T-helper 9 cell (primary cell): ENCODE measurements around the gene CEACAM21.
"Not testable (repeated sequence)": the region's sequence is repeated elsewhere in the genome, so short reads cannot be mapped to it uniquely, and the experiment has no call there.

Source experiments
- DNase-seq: peaks from one replicate; pipeline ENCODE4 v3.0.0-alpha.2; 2020

The CEACAM21 gene

DNA sequence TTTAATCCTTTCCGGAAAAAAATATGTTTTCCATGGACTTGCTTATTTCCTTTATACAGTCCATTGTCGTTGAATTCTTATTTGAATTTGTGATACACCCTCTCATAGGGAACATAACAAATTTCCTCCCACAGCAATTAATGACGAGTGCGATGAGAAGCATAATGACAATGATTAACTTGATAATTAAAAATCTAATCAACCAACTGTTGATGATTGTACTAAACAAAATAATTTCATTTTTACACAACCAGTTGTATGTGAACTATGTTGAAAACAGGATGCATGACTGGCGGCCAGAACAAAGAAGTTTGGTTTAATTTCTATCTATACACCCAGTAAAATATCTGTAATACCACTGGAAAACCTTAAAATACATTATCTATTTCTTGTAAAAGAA, 26.1 kb upstream of the CEACAM21 start:
- no peak for DNase-seq

DNA sequence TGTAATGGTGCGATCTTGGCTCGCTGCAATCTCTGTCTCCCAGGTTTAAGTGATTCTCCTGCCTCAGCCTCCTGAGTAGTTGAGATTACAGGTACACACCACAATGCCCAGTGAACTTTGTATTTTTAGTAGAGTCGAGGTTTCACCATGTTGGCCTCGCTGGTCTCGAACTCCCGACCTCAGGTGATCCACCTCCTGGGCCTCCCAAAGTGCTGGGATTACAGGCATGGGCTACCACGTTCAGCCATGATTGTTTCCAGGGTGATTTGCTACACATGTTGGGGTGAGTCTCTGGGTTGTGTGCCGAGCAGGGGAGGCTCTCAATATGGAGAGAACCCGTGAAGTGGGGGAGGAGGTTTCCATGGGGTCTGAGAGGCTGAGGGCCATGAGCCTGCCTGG, 24.8 kb upstream of the CEACAM21 start:
- DNase-seq: no peak

DNA sequence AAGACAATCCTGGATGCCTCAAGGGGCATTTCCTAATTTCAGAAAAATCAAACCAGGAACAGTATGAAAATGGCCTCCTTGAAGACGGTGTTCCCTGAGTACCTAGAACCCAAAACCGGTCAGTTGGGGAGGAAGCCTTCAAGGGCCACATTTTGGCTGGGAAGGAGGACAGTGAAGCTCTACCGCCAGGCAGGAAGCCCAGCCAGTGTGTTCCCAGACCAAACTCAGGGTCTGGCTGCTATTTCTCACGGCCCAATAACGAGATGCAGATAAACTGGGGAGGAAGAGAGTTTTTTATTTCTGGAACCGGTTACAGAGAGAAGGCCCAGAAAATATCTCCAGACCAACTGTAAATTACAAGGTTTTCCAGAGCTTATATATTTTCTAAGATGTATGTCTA, 24.3 kb upstream of the CEACAM21 start:
- no peak for DNase-seq

DNA sequence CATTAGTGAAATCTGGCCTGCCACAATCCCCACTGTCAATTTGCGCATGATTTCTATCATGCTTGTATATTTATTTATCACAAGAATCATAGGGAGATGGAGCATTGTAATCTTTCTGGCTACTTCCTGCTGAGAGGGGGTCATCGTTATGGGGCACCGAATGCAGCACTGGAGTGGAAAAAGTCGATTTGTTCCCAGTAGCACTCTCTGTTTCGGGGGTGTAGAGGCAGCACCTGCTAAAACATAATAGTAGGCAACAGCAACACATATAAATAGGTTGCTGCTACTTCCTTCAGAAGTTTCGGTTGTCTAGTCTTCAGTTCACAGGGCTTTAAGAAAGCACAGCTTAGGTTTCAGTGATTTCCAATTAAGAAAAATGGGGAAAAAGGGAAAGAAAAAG, 23.4 kb upstream of the CEACAM21 start:
- DNase-seq: no peak

DNA sequence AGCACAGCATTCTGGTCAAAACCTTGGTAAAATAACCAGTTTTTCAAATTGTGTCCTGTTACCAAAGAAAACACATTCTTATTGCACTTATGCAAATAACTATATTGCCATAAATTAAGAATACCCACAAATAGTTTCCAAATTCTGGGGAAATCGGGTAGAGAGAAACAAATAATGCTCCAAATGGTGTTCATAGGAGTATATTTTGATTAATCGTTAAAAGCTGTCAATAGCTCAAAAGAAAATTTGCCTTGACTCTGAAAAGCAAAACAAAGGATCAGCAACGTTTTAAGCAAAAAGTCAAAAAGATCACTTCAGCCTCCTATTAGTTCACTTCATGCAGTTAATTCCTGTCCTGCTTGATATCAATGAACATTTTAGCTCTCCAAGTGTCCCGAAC, 22.2 kb upstream of the CEACAM21 start:
- no peak for DNase-seq

DNA sequence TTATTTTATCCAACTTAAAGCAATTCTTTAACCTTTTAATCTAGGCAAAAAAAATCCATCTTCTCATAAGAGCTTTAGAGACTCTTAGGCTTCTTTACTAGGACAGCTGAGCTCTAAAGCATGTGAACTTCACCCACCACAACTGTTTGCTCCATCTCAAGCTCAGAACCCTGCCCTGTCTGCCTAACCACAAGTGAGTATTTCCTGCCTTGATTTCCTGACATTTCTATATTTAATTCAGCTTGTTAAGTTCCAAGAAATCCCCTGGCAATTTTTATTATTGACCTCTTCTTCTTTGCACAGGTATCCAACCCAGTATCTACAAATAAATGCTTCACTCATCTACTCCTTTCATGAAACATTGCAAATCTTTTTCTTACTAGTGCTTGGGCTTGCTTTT, 21.1 kb upstream of the CEACAM21 start:
- no peak for DNase-seq

DNA sequence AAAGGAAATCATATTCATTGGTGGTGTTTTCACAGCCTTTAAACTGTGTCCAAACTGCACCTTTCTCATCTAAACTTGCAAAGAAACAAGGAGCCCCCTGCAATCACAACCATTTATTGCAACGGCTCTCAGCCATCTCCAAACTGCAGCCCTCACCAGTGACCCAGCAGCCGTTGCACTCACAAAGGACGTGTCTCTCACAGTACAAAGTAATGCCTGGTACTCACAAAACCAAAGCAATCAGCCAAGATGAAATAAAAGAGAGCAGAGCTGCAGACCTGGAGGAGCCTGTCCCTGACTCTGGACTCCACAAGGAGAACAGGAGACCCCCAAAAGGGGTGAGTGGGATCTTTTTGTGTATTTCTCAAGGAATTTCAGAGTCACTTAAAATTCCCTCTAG, 20.2 kb upstream of the CEACAM21 start:
- DNase-seq: no peak

DNA sequence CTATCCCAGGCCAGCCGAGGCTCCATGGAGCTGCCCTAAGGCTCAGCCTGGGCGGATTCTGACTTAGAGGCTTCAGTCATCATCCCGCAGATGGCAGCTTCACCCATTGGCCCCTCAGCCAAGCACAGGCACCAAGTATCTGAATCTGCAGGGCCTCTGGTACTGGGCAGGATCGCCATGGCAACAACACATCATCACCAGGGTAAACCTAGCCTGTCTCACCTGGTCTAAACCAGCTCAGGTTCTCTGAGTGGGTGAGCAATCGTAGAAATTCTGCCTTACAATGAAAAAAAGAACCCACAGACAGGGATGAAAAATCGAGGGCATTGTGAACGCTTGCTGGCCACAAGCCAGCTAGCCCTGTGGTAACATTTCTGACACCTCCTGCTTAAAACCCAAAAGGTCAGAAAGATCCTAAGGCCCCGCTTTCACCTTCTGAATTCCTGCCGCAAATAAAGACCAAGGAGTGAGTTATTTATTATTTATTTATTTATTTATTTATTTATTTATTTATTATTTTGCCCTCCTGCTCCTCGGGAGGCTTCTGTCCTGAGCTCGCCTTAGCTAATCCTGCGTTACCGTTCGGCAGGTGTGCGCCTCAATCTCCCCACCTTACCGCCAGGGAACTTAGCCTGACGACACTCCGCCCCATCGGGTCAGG, 12.0 kb upstream of the CEACAM21 start:
- DNase-seq: peak; percentile 46

DNA sequence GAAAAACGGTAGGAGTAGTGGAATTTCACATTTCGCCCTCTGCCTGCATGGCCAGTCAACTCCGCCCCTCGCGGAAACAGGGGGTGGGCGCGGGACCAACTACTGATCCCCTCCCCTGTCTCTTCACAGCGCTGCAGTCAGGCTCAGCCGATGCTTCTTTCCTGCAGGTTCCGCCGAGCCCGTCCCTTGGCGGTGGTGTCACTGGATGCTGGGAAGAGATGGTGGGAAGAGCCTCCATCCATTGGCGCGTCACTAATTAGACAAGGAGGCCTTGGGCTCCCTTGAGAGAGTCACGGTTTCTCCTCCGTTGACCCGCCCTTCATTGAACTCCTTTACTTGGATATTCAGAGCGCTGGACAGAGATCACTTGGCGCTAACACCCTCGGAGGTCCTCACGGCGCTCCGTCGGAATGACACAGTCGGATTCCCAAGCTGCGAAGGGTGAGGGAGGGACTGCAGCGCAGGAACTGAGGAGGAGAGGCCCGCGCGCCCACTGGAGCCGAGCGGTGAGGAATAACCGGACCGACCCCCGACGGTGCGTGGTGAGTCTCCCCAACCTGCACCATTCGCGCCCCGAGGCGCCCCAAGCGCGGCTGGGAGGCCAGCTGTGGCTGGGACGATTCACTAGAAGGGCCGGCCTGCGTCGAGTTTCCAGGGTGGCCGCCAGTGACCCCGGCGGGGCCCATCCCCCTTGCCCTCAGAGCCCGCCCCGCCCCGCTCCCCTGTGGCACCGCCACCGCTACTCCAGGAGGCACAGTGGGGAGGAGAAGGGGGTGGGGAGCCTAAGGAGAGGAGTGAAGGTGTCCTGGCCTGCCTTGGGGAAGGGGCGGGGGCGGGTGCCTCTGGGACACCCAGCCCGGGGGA, 11.2 kb upstream of the CEACAM21 start:
- DNase-seq: no peak

DNA sequence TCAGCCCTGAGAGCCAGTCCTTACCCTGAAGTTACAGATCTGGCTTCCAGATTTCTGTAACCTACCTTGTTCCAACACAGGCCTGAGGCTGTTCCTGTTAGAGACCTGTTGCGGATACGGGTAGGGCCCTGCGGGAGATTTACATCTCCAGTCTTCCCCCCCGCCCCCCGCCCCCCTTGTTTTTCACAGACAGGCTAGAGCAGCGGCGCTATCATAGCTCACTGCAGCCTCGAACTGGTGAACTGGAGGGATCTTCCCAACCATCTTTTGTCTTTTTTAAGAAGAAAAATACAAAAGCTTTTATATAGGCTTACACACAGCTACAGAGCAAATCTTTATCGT, 10.6 kb upstream of the CEACAM21 start:
- DNase-seq: no peak

DNA sequence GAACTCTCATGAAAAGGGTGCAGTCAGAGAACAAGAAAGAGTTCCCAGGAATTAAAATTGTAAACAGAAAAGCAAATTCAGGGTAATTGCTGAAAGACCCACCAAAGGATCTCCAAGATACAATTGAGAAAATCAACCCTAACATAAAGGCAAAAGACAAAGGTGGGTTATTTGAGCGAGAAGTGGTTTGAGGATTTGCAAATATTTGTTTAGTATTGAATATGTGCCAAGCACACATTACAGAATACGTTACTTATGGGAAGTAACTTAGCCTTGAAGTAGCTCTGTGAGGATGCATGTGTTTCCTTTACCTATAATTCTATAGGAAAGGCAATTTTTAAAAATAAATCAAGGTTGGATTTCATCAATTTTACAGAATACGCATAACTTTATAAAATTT, 10.0 kb upstream of the CEACAM21 start:
- DNase-seq: no peak

DNA sequence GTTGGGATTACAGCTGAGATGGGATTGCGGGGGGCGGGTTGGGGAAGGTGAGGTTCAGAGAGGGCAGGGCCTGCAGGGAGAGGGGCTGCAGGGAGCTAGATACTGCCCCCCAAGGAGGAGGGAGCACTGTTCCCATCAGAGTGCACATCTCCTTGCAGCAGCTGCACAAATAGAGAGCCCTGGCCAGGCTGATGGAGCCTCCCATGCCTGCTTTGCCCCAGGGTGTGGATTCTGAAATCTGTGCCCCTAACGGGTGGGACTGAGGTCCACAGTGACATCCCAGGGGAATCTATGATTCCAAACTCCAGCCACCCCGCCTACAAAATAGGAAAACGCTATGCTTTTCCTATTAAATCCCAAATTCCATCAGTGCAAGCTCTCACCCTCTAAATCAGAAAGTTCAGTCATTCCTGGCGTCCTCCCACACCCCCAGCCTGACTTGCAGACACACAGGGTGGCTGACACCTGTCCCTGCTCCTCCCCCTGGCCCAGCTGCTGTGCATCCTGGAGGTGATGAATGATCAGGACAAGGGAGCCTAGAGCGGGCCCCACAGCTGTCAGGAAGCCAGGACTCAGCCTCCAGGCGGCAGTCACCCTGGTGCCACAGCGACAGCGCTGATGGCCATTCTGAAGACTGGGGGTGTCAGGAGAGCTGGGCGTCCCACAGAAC, 6.3 kb upstream of the CEACAM21 start:
- DNase-seq: no peak

DNA sequence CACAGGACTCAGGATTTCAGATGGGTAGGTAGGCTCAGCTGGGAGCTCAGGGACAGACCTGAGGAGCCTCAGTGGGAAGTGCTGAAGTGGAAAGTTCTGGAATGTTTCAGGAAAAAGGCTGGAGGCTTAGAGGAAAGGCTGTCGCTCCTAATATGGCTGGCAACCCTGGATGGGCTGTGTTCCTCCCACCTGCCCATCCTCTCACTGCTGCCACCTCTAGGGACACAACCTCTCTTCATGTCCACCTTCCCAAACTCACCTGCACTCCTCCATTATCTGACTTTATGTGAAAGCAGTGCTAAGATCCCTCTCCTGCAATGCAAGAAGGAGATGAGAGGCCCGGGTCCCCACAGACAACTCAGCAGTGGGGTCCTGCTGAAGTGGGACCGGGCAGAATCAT, 5.8 kb upstream of the CEACAM21 start:
- DNase-seq: no peak

DNA sequence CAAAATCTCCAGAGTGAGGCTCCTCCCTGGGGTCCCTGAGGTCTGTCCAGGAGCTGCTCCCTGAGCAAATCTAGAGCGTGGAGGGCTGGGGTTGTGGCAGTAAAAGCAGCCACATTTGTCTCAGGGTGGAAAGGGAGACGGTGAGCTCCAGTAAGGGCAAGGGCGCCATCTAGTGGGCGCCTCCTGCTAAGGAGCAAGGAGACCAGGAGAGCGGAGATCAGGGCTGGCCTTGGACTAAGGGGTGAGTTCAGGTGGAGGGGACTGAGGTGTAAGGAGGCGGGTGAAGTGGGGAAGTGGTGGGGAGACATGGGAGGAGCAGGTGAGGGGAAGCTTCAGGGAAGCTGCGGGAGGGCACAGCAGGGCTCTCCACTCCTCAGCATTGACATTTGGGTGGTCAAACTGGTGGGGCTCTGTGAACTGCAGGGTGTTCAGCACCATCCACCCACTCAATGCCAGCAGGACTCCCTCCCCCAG, 5.3 kb upstream of the CEACAM21 start:
- DNase-seq: peak; percentile 88

DNA sequence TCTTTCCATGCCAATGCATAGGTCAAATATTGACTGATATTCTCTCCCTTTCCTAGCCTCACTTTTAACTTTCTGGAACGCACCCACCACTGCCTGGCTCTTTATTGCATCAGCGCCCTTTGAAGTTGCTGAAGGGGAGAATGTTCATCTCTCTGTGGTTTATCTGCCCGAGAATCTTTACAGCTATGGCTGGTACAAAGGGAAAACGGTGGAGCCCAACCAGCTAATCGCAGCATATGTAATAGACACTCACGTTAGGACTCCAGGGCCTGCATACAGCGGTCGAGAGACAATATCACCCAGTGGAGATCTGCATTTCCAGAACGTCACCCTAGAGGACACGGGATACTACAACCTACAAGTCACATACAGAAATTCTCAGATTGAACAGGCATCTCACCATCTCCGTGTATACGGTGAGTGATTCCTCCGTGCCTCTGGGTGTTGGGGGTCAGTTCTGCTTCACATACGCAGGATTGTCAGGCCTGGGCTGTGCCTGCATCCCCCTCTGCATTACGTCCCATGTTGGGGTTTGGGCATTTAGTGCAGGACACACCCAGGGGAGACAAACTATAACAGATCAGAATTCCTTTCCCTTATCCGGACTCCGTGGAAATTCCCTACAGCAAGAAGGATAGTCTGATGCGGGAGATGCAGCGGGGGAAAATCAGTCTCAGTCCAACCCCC, 1.3 kb downstream of the CEACAM21 start:
- no peak for DNase-seq

DNA sequence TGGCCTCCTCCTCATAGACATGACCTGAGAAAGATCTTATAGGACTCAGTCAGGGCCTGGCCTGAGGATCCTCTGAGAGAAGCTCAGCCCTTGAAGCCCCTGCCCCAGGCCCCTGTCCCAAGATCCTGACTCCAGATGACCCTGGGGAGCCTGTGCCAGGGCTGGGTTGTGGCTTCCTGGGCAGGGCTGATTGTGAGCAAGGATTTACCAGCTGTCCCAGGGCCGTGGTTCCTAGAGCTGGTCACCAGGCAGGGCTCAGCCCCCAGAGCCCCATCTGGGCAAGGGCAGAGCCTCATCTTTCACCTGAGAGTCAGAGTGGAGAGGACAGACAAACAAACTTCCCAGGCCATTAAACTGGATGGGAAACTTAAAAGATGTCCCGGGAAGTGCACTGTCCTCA, 1.9 kb downstream of the CEACAM21 start:
- DNase-seq: no peak

DNA sequence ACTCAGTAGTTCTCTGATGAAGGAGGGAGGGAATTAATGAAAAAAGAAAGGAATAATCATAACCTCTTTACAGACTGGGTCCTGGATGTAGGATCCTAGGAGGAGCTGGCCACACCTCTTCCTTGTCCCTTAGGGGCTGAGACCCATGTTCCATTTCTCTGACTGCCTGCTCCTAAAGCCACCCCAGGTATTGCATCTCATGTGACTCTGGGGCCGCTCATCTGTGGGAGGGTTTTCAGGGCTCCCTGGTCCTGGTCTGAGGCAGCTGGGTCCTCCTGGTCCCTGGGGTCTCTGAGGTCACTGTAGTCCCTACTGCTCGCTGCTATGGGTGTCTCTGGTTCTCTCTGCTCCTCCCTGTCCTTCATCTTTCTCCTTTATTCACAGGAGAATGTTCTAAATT, 2.9 kb downstream of the CEACAM21 start:
- no peak for DNase-seq

DNA sequence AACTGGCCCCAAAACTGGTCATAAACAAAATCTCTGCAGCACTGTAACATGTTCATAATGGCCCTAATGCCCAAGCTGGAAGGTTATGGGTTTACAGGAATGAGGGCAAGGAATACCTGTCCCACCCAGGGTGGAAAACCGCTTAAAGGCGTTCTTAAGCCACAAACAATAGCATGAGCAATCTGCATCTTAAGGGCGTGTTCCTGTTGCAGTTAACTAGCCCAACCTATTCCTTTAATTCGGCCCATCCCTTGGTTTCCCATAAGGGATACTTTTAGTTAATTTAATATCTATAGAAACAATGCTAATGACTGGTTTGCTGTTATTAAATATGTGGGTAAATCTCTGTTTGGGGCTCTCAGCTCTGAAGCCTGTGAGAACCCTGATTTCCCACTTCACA, 5.1 kb downstream of the CEACAM21 start:
- DNase-seq: not testable (repeated sequence)

DNA sequence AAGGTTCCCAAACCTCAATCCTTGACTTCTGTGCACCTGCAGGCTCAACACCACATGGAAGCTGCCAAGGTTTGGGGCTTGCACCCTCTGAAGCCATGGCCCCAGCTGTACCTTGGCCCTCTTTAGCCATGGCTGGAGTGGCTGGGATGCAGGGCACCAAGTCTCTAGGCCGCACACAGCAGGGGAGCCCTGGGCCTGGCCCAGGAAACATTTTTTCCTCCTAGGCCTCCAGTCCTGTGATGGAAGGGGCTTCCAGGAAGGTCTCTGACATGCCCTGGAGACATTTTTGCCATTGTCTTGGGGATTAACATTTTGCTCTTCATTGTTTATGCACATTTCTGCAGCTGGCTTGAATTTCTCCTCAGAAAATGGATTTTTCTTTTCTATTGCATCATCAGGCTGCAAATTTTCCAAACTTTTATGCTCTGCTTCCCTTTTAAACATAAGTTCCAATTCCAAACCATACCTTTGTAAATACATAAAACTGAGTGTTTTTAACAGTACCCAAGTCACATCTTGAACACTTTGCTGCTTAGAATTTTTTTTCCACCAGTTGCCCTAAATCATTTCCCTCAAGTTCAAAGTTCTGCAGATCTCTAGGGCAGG, 6.7 kb downstream of the CEACAM21 start:
- not testable (repeated sequence) for DNase-seq

DNA sequence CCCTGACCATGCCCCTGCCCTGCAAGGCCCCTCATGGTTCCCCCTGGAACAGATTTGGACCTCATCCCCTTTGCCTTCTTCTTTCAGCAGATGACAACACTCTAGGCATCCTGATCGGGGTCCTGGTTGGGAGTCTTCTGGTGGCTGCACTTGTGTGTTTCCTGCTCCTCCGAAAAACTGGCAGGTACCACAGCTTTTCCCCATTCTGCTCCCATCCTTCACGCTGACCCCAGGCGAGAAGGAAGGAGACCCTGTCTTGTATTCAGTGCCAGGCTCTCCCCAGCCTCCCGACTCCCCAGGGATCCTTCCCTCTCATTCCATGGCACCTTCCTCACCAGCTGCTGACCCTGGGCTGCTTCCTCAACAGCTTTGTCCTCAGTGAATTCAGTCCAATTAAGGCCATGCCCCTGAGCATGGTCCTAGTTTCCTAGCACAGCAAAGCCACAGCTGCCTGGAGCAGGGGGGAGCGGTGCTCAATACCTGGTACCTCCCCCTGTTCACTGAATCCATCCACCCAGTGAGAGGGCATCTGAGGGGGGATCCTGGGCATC, 8.4 kb downstream of the CEACAM21 start:
- DNase-seq: no peak

DNA sequence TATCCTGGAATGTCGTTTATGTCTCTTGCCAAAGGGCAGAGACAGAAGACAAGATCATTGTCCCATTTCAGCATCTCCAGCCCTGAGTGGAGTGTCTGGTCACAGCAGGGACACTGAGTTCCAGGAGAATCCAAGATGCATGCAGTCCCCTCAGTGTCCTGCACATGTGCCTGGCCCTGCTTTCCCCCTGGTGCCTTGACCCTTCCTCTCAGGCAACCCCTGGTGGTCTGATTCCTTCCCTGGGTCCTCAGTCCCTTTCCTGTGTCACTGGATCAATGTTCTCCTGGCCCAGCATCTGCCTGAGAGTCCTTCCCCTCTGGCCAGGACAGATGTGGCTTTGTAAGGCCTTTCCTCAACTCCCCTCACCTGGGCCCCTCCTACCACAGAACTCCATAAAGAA, 9.0 kb downstream of the CEACAM21 start:
- no peak for DNase-seq

DNA sequence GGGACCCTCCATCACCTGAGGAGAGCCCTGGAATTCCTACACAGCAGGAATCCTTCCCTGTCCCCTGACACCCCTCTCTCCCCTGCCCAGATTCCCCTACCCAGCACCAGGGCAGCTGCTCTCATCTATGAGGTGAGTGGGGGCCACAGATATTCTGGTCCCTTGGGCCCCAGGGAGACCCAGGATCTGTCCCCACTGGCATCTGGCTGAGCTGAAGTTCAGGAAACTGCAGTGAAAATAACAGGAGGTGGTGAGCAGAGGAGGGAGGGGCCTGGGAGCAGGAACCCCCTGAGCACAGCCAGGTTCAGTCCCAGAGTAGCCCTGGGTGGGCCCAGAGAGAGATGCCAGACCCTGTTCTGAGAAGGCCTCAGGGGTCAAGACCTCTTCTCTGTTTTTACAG, 10.1 kb downstream of the CEACAM21 start:
- no peak for DNase-seq
